IMR-90 (cell line): ENCODE results near the gene OGT. TPM values are rescaled to one million over a fixed set of nuclear protein-coding genes. Genes with fewer than 3 reads are reported as not detected.

Experiments used
- ATAC-seq: fragments of 200-7000 bp; cut with Tn5 transposase; 2 replicates; pipeline ENCODE4 v1.9.1; 2020; ENCODE audit warnings: low read depth, mild to moderate bottlenecking, moderate library complexity
- BruUV-seq: library from RNA; stranded (reverse); fragments of 400-500 nt; replicated peaks from 2 replicates; lab custom pipeline; 2021; lab: Mats Ljungman, UMichigan
- CTCF ChIA-PET: fragments of 300-600 bp; formaldehyde crosslinking; extraction: SDS; loops from one replicate; lab custom pipeline; 2021; ENCODE audit warnings: antibody characterized with exemption; lab: Yijun Ruan, JAX
- POLR2A ChIA-PET: fragments of 300-600 bp; sonication (Branson Sonifier 250); formaldehyde crosslinking; loops from one replicate; lab custom pipeline; 2022; ENCODE audit warnings: antibody characterized with exemption; ENCODE audit not compliant: unreplicated experiment; lab: Charles Lee
- DNase-seq: peaks from one replicate; pipeline ENCODE4 v3.0.0; 2013
- H2AFZ ChIP-seq: replicated peaks from 2 replicates; pipeline ENCODE3; 2013; ENCODE audit warnings: low read length, mild to moderate bottlenecking; ENCODE audit not compliant: poor library complexity
- H2AK5ac ChIP-seq: 2 replicates; pipeline ENCODE4 v1.6.1; 2013; ENCODE audit warnings: low read depth, low read length, inconsistent platforms
- H2AK9ac ChIP-seq: replicated peaks from 2 replicates; pipeline ENCODE3; 2013; ENCODE audit warnings: mild to moderate bottlenecking, low read depth, low read length, moderate library complexity; ENCODE audit not compliant: poor library complexity
- H2BK120ac ChIP-seq: 2 replicates; pipeline ENCODE4 v1.6.1; 2013; ENCODE audit warnings: low read depth, low read length, inconsistent platforms
- H2BK15ac ChIP-seq: 3 replicates; pipeline ENCODE4 v1.6.1; 2013; ENCODE audit warnings: low read depth, low read length, inconsistent platforms
- H2BK20ac ChIP-seq: 2 replicates; pipeline ENCODE4 v1.6.1; 2013; ENCODE audit warnings: low read depth, mild to moderate bottlenecking, inconsistent platforms, low read length, moderate library complexity
- H2BK5ac ChIP-seq: 2 replicates; pipeline ENCODE4 v1.6.1; 2013; ENCODE audit warnings: mild to moderate bottlenecking, low read depth, low read length, inconsistent platforms; ENCODE audit not compliant: poor library complexity, severe bottlenecking
- H3K14ac ChIP-seq: replicated peaks from 2 replicates; pipeline ENCODE4 v1.6.1; 2013; ENCODE audit warnings: low read depth, low read length, inconsistent platforms
- H3K18ac ChIP-seq: 2 replicates; pipeline ENCODE4 v1.6.1; 2013; ENCODE audit warnings: low read depth, low read length, control low read depth
- H3K23ac ChIP-seq: 2 replicates; pipeline ENCODE4 v1.6.1; 2013; ENCODE audit warnings: low read depth, low read length, inconsistent platforms
- H3K27ac ChIP-seq: 2 replicates; pipeline ENCODE4 v1.5.1; 2013; ENCODE audit warnings: mild to moderate bottlenecking, control low read depth, low read length; ENCODE audit not compliant: insufficient read depth
- H3K27me3 ChIP-seq: 2 replicates; pipeline ENCODE4 v1.6.1; 2013; ENCODE audit warnings: low read length; ENCODE audit not compliant: control insufficient read depth, insufficient read depth
- H3K36me3 ChIP-seq: 2 replicates; pipeline ENCODE4 v1.6.1; 2013; ENCODE audit warnings: low read length, mixed read lengths; ENCODE audit not compliant: control insufficient read depth, insufficient read depth
- H3K4ac ChIP-seq: 2 replicates; pipeline ENCODE4 v1.6.1; 2013; ENCODE audit warnings: low read depth, low read length, inconsistent platforms
- H3K4me1 ChIP-seq: 2 replicates; pipeline ENCODE4 v1.6.1; 2013; ENCODE audit warnings: low read length, mixed read lengths; ENCODE audit not compliant: control insufficient read depth, insufficient read depth
- H3K4me2 ChIP-seq: 2 replicates; pipeline ENCODE4 v1.6.1; 2013; ENCODE audit warnings: low read depth, mild to moderate bottlenecking, control low read depth, low read length, moderate library complexity
- H3K4me3 ChIP-seq: 2 replicates; pipeline ENCODE4 v1.5.1; 2013; ENCODE audit warnings: low read depth, mild to moderate bottlenecking, control low read depth, low read length, moderate library complexity; ENCODE audit not compliant: insufficient read depth
- H3K56ac ChIP-seq: 2 replicates; pipeline ENCODE4 v1.6.1; 2013; ENCODE audit warnings: low read length, inconsistent platforms; ENCODE audit not compliant: insufficient read depth; ENCODE audit errors: extremely low read depth
- H3K79me1 ChIP-seq, 2 experiments: 2 replicates each; pipeline ENCODE4 v1.6.1; 2013; ENCODE audit warnings: low read length in 2 of 2, inconsistent platforms in 1 of 2, low read depth in 1 of 2
- H3K9ac ChIP-seq: 2 replicates; pipeline ENCODE4 v1.6.1; 2013; ENCODE audit warnings: low read depth, low read length, control low read depth
- H3K9me1 ChIP-seq: 2 replicates; pipeline ENCODE4 v1.6.1; 2013; ENCODE audit warnings: low read length, inconsistent platforms; ENCODE audit not compliant: insufficient read depth
- H3K9me3 ChIP-seq: 2 replicates; pipeline ENCODE4 v1.6.1; 2013; ENCODE audit warnings: low read length; ENCODE audit not compliant: control insufficient read depth, insufficient read depth
- H4K20me1 ChIP-seq: 2 replicates; pipeline ENCODE4 v1.6.1; 2013; ENCODE audit warnings: low read length, inconsistent platforms; ENCODE audit not compliant: insufficient read depth
- H4K5ac ChIP-seq: 2 replicates; pipeline ENCODE4 v1.6.1; 2013; ENCODE audit warnings: mild to moderate bottlenecking, low read depth, low read length, control low read depth
- H4K8ac ChIP-seq, 2 experiments: 2 replicates each; pipeline ENCODE4 v1.6.1; 2013; ENCODE audit warnings: low read depth in 2 of 2, low read length in 2 of 2, control low read depth in 1 of 2, inconsistent platforms in 1 of 2
- H4K91ac ChIP-seq: 2 replicates; pipeline ENCODE4 v1.6.1; 2013; ENCODE audit warnings: low read depth, low read length, inconsistent platforms; ENCODE audit not compliant: insufficient read depth
- BHLHE40 ChIP-seq: fragments of 150-350 bp; IDR thresholded peaks from 2 replicates; pipeline ENCODE4 v1.6.1; 2016; ENCODE audit warnings: mild to moderate bottlenecking, low read depth, low read length
- FOS ChIP-seq: fragments of 150-350 bp; IDR thresholded peaks from 2 replicates; pipeline ENCODE4 v1.6.1; 2016; ENCODE audit warnings: low read depth, low read length
- MAZ ChIP-seq: IDR thresholded peaks from 2 replicates; pipeline ENCODE4 v1.6.1; 2012; ENCODE audit warnings: low read depth, mild to moderate bottlenecking, low read length, improper control_type of control experiment, moderate library complexity, borderline replicate concordance
- RCOR1 ChIP-seq: IDR thresholded peaks from 2 replicates; pipeline ENCODE4 v1.6.1; 2012; ENCODE audit warnings: mild to moderate bottlenecking, low read length, improper control_type of control experiment; ENCODE audit not compliant: insufficient replicate concordance
- RFX5 ChIP-seq: IDR thresholded peaks from 2 replicates; pipeline ENCODE4 v1.8.0; 2012; ENCODE audit warnings: low read depth, mild to moderate bottlenecking, low read length, moderate library complexity
- WGBS, 2 experiments: methylation state at CpG; one replicate each; pipeline versions ENCODE4 v1.1.5 to v1.1.7; 2013; ENCODE audit warnings: missing lambda C conversion rate in 2 of 2; ENCODE audit not compliant: insufficient read length in 1 of 2; ENCODE audit errors: extremely low coverage in 2 of 2; 5-methylcytosine and 5-hydroxymethylcytosine counted together
- dilution Hi-C: fragments of 300-500 bp; cut with HindIII; formaldehyde crosslinking; loops from one replicate; pipeline ENCODE4 v1.14.3; 2018; ENCODE audit warnings: low sequenced_read_pairs; ENCODE audit not compliant: unreplicated experiment
- in situ Hi-C: fragments of 300-500 bp; cut with MboI; formaldehyde crosslinking; loops from 3 replicates; pipeline ENCODE4 v1.14.3; 2019; ENCODE audit warnings: low sequenced_read_pairs, inconsistent platforms, mixed read lengths
- intact Hi-C: fragments of 100-400 bp; cut with micrococcal nuclease; formaldehyde crosslinking; loops from 2 replicates; pipeline ENCODE4 v1.10.0; 2022
- polyA plus RNA-seq, 3 experiments: library from polyadenylated mRNA; depleted of rRNA; stranded (reverse); fragments of >200 nt; gene quantifications; 2 replicates each; pipeline ENCODE4 v1.2.3, GENCODE V29; 2012; ENCODE audit warnings: low replicate concordance in 1 of 3
- total RNA-seq: library from RNA; depleted of rRNA; stranded (reverse); fragments of >200 nt; gene quantifications from 2 replicates; pipeline ENCODE4 v1.2.3, GENCODE V29; 2012
- TF ChIP-seq, protein P1 (sequence below): fragments of 150-350 bp; IDR thresholded peaks from 2 replicates; pipeline ENCODE4 v1.6.1; 2017; ENCODE audit warnings: mild to moderate bottlenecking, antibody characterized with exemption, low read length, low read depth

OGT gene
- total and polyA plus RNA-seq, 2 of the 4 experiments (the other 2 are of a cell fraction) = 80.7 to 113 TPM

DNA sequence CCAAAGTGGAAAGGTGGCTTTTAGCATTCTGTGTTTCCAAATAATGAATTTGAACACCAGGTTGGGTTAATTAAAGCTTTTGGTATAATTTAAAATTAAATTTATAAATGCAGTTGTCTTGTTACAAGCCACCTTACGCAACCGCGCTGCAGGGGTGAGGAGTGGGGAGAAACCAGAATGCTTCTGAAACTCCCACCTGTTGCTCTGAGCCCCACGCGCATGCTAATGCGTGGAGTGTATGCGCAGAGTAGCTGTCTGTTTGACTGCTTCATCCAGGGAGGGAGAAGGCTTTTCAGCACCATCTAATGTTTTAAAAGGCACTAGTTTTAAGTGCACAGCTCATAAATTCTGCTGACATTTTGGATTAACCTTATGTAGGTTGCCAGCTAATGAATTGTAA lies 12.5 kb downstream of the OGT start:
- Histone ChIP-seq H3K56ac (no peak overlapping the region), H3K4me1 (no peaks in the 10 kb centered on the region; the same call in none of the 2 replicates), H2AK9ac (no peak overlapping the region), H2BK5ac (no peak overlapping the region), H3K27me3 (no peaks in the 10 kb centered on the region), H2AK5ac (no peak overlapping the region), H2BK20ac (no peak overlapping the region), H4K8ac (no peak overlapping the region), H3K9me3 (no peaks in the 10 kb centered on the region; the same call in 1 of the 2 replicates), H4K5ac (no peak overlapping the region), H3K18ac (no peak overlapping the region), H2BK120ac (no peak overlapping the region), H4K91ac (no peak overlapping the region), H2AFZ (no peak overlapping the region), H3K4me2 (no peak overlapping the region), H3K9me1 (no peaks in the 10 kb centered on the region; the same call in none of the 2 replicates), H2BK15ac (no peak overlapping the region), H3K27ac (no peak overlapping the region), H3K79me1 (peaks cover 26 to 52% of the 10 kb centered on the region in 2 experiments), H3K4me3 (no peak overlapping the region), H3K36me3 (peaks cover 21% of the 10 kb centered on the region), H3K23ac (no peak overlapping the region), H3K14ac (no peak overlapping the region), H3K4ac (no peak overlapping the region), H4K20me1 (peaks cover 75% of the 10 kb centered on the region), H3K9ac (no peak overlapping the region)
- WGBS, 2 experiments = no CpG with 5 or more reads among the region's 7 CpGs
- POLR2A ChIA-PET = no interaction called here
- no TSS peak for BruUV-seq
- CTCF ChIA-PET = no interaction called here
- ATAC-seq (no peak), DNase-seq (no peak)
- dilution Hi-C loops = no loop called here
- TF ChIP-seq RFX5 = no peak
- no peak for TF ChIP-seq RCOR1
- TF ChIP-seq MAZ = no peak
- TF ChIP-seq, protein P1, sequence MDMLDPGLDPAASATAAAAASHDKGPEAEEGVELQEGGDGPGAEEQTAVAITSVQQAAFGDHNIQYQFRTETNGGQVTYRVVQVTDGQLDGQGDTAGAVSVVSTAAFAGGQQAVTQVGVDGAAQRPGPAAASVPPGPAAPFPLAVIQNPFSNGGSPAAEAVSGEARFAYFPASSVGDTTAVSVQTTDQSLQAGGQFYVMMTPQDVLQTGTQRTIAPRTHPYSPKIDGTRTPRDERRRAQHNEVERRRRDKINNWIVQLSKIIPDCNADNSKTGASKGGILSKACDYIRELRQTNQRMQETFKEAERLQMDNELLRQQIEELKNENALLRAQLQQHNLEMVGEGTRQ = no peak
- no peak for TF ChIP-seq BHLHE40
- no peak for TF ChIP-seq FOS
- in situ Hi-C loops = no loop called here
- intact Hi-C loops = no loop called here
